Liver (tissue), 9 donors: ENCODE measurements around the gene ZKSCAN3. TPM values are rescaled to one million over a fixed set of nuclear protein-coding genes. Genes with fewer than 3 reads are reported as not detected.

Source experiments
- DNase-seq: peaks from one replicate; pipeline ENCODE4 v3.0.0-alpha.2; 2017; ENCODE audit warnings: low spot score
- H3K27ac ChIP-seq, 2 donors: one replicate each; pipeline ENCODE4 v1.7.0; 2013; ENCODE audit warnings: inconsistent platforms in 2 of 2, low read length in 2 of 2, control low read depth in 1 of 2, low read depth in 1 of 2, mild to moderate bottlenecking in 1 of 2
- H3K27me3 ChIP-seq, 4 donors: one replicate each; pipeline versions ENCODE4 v1.6.1 to v1.7.0; 2013; ENCODE audit warnings: low read length in 3 of 4, inconsistent platforms in 1 of 4, mild to moderate bottlenecking in 1 of 4, moderate library complexity in 1 of 4; ENCODE audit not compliant: control insufficient read depth in 4 of 4, insufficient read depth in 4 of 4
- H3K36me3 ChIP-seq, 4 donors: one replicate each; pipeline versions ENCODE4 v1.6.1 to v1.7.0; 2013; ENCODE audit warnings: low read length in 3 of 4, mild to moderate bottlenecking in 3 of 4, low read depth in 1 of 4, moderate library complexity in 1 of 4; ENCODE audit not compliant: control insufficient read depth in 4 of 4, insufficient read depth in 3 of 4
- H3K4me1 ChIP-seq, 4 donors: one replicate each; pipeline versions ENCODE4 v1.6.1 to v1.7.0; 2013; ENCODE audit warnings: low read length in 3 of 4, mild to moderate bottlenecking in 3 of 4, moderate library complexity in 1 of 4; ENCODE audit not compliant: control insufficient read depth in 4 of 4, insufficient read depth in 4 of 4
- H3K4me3 ChIP-seq, 3 donors: one replicate each; pipeline versions ENCODE4 v1.6.1 to v1.7.0; 2013; ENCODE audit warnings: low read length in 3 of 3, control low read depth in 1 of 3, low read depth in 1 of 3, mild to moderate bottlenecking in 1 of 3
- H3K9ac ChIP-seq, 2 donors: one replicate each; pipeline ENCODE4 v1.7.0; 2013; ENCODE audit warnings: low read length in 2 of 2, mild to moderate bottlenecking in 2 of 2, moderate library complexity in 2 of 2, control low read depth in 1 of 2, low read depth in 1 of 2
- H3K9me3 ChIP-seq, 4 donors: one replicate each; pipeline versions ENCODE4 v1.6.1 to v1.7.0; 2013; ENCODE audit warnings: low read length in 3 of 4; ENCODE audit not compliant: control insufficient read depth in 4 of 4
- ATF3 ChIP-seq: IDR thresholded peaks from 2 replicates; pipeline ENCODE4 v1.6.1; 2016; ENCODE audit warnings: antibody characterized with exemption
- EGR1 ChIP-seq, 2 donors: IDR thresholded peaks; 2 replicates each; pipeline ENCODE4 v1.6.1; 2016 to 2018; ENCODE audit warnings: antibody characterized with exemption in 2 of 2, low read depth in 2 of 2
- GABPA ChIP-seq, 2 donors: IDR thresholded peaks in 1 of 2; conservative IDR thresholded peaks in 1 of 2; 2 replicates each; pipeline ENCODE4 v1.6.1; 2016; ENCODE audit warnings: antibody characterized with exemption in 2 of 2, mild to moderate bottlenecking in 1 of 2, moderate library complexity in 1 of 2
- JUND ChIP-seq, 2 donors: IDR thresholded peaks; 2 replicates each; pipeline ENCODE4 v1.6.1; 2016; ENCODE audit warnings: antibody characterized with exemption in 2 of 2
- MAX ChIP-seq: IDR thresholded peaks from 2 replicates; pipeline ENCODE4 v1.6.1; 2016; ENCODE audit warnings: antibody characterized with exemption
- RAD21 ChIP-seq, 2 donors: IDR thresholded peaks; 2 replicates each; pipeline ENCODE4 v1.6.1; 2016; ENCODE audit warnings: antibody characterized with exemption in 2 of 2, mild to moderate bottlenecking in 2 of 2
- REST ChIP-seq: IDR thresholded peaks from 2 replicates; pipeline ENCODE4 v1.6.1; 2016; ENCODE audit warnings: antibody characterized with exemption, mild to moderate bottlenecking
- RXRA ChIP-seq, 2 donors: IDR thresholded peaks; 2 replicates each; pipeline ENCODE4 v1.6.1; 2017 to 2018; ENCODE audit warnings: antibody characterized with exemption in 2 of 2, mild to moderate bottlenecking in 1 of 2
- YY1 ChIP-seq: IDR thresholded peaks from 2 replicates; pipeline ENCODE4 v1.6.1; 2016; ENCODE audit warnings: antibody characterized with exemption, mild to moderate bottlenecking
- ZBTB33 ChIP-seq: IDR thresholded peaks from 2 replicates; pipeline ENCODE4 v1.6.1; 2016; ENCODE audit warnings: antibody characterized with exemption
- WGBS: extraction: QIAGEN DNeasy Blood & Tissue Kit; methylation state at CpG from one replicate; pipeline ENCODE4 v1.1.7; 2013; 5-methylcytosine and 5-hydroxymethylcytosine counted together
- polyA plus RNA-seq, 2 donors: library from polyadenylated mRNA; stranded (reverse) in 1 of 2; unstranded in 1 of 2; fragments of 200-250 nt in 1 of 2; fragments of >200 nt in 1 of 2; fragmentation: Nextera tagmentation in 1 of 2; extraction: Ambion mirVana in 1 of 2; gene quantifications; one replicate each; pipeline versions ENCODE4 v1.2.1 to v1.2.3, GENCODE V29; 2013 to 2015
- total RNA-seq, 2 donors: library from RNA; depleted of rRNA; stranded (reverse); fragments of >200 nt; gene quantifications; one replicate each; pipeline ENCODE4 v1.2.3, GENCODE V29; 2014
- donor health status: healthy.
- donor health status: healthy.
- donor health status: healthy.
- donor health status: healthy.
- donor health status: healthy.

The ZKSCAN3 gene
- total and polyA plus RNA-seq, 4 donors: 0.93 to 8.8 (median 1.9) TPM

GRCh38 chr6:28378644-28379043 is 28.9 kb downstream of the ZKSCAN3 start:
- no peak for DNase-seq
- H3K36me3 ChIP-seq: peaks cover 0 to 18% (median 5%) of the 10 kb centered on the region in 4 donors
- H3K27me3 ChIP-seq: no peaks in the 10 kb centered on the region
- H3K27ac ChIP-seq: no peak overlapping the region
- no peaks in the 10 kb centered on the region for H3K9me3 ChIP-seq
- no peak overlapping the region for H3K4me3 ChIP-seq
- TF ChIP-seq YY1: no peak
- TF ChIP-seq GABPA (IDR thresholded peaks at IDR 0.05 in 1 of 2, conservative IDR thresholded peaks at IDR 0.05 in 1 of 2): no peak
- no peak for TF ChIP-seq EGR1 (IDR thresholded peaks at IDR 0.05; ENCODE audit: low read depth in 2 of 2)
- no peak for TF ChIP-seq RAD21 (IDR thresholded peaks at IDR 0.05)
- TF ChIP-seq JUND (IDR thresholded peaks at IDR 0.05): no peak
- TF ChIP-seq ZBTB33: no peak
- no peak for TF ChIP-seq ATF3
- TF ChIP-seq RXRA (IDR thresholded peaks at IDR 0.05): no peak
- peaks cover 0 to 10% (median 5%) of the 10 kb centered on the region in 4 donors for H3K4me1 ChIP-seq
- H3K9ac ChIP-seq: no peak overlapping the region

- Histone ChIP-seq H3K36me3 (peaks cover 0 to 18% (median 5%) of the 10 kb centered on the region in 4 donors), H3K4me1 (peaks cover 0 to 15% (median 7%) of the 10 kb centered on the region in 4 donors), H3K9me3 (no peaks in the 10 kb centered on the region), H3K27ac (no peak overlapping the region), H3K4me3 (no peak overlapping the region), H3K27me3 (no peaks in the 10 kb centered on the region), H3K9ac (no peak overlapping the region)
- TF ChIP-seq MAX (no peak), YY1 (no peak), REST (no peak)
- 95% methylated on average over 2 of the region's 2 CpGs for WGBS
- DNase-seq: no peak
Observed at GRCh38 chr6:28380381-28380780, 30.6 kb downstream of the ZKSCAN3 start.
